GM21529 (cell line): ENCODE measurements around the gene KIF6.

Experiments
- ATAC-seq: cut with Tn5 transposase; IDR thresholded peaks from one replicate; pipeline ENCODE4 v1.9.1; 2021; ENCODE audit not compliant: unreplicated experiment

The KIF6 gene

DNA sequence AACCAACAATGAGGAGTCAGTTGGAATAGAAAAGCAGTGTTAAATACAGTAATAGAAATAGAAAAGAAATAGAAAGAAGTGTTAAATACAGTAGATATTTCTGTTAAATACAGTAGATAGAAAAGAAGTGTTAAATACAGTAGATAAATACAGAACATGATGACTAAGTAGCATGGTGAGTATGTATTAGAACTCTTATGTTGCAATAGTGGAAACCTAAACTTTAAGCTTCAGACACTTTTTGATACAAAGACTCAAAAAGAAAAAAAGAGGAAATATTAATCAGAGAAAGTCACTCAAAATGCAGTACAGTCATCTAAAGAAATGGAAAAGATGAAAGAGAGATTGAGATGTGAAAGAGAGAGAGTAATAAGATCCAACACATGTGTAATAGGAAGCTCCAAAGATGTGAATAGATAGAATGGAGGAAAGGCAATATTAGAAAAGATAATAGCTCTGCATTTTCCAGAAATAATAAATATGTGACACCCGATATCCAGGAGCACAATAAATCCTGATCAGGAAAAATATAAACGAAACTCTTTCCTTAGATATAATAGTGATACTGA, 271.2 kb downstream of the KIF6 start:
- no peak for ATAC-seq

DNA sequence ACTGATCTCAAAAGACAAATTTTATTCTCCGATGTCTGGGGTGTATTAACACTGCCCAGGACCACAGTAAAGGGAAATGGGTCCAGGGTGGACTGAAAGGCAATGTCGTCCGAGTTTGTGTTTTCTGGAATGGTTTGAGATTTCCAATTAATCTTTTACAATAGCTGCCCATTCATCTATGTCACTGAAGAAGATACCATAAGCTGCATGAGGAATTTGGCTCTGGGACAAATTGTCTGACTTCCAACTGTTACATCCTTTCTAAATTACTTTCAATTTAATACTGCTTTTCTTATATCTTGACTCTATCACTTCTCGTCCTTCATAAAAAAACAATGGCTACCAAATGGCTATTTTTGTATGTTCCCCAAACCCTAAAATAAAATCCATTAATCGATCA, 272.0 kb downstream of the KIF6 start:
- no peak for ATAC-seq

- no peak for ATAC-seq
Measured at GRCh38 chr6:39452306-39453145, 272.7 kb downstream of the KIF6 start.

DNA sequence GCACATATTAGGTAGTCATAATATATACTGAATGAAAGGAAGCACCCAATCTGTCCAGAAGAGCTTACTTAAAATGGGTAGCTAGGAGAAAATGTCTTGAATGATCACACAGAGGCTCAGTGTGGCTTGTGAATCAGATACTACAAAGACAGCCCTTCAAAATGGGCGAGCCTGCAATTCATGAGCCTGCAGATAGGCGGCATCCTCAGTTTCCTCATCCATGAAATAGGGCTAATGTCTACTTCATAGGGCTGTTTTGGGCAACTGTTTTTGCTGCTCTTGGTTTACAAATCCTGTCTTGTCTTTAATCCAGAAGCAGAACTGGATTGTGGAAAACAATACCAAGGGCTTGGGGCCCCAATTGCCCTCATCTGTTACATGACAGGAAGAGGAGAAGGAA, 273.4 kb downstream of the KIF6 start:
- no peak for ATAC-seq

DNA sequence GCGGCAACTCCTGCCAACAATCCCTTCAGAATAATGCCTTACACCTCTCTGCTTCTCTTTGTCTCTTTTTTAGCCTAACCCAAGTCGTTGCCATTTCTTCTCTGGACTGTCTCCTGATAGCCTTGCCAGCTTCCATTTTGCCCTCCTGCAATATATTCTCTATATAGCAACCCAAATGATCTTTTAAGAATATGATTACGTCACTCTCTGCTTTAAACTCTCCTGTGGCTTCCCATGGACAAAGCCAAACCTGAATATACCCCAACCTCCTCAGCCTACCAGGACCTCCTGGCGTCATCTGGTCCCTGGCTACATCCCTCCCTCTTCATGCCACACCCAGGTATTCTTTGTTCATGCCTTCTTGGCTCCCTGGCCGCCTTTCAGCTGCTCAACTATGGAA, 276.2 kb downstream of the KIF6 start:
- no peak for ATAC-seq

- ATAC-seq, result no peak
Measured at GRCh38 chr6:39446909-39447308, 278.3 kb downstream of the KIF6 start.

DNA sequence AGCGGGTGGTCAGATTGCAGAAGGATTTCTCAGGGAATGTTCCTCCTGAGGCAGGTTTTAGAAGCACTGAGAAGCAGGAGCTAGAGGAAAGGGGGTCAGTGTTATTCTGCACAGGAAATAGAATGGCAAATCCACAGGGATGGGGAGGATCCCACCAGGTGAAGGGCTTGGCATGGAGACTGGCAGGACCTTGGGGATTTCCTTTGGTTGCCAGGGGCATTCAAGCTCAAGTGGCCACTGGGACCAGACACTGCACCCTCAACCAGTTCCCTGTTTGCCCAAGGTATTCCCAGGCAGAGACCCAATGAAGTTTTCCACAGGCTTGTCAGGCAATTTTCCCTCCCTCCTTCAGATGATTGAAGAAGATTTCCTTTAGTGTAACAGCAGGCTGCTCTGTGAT, 279.5 kb downstream of the KIF6 start:
- no peak for ATAC-seq

DNA sequence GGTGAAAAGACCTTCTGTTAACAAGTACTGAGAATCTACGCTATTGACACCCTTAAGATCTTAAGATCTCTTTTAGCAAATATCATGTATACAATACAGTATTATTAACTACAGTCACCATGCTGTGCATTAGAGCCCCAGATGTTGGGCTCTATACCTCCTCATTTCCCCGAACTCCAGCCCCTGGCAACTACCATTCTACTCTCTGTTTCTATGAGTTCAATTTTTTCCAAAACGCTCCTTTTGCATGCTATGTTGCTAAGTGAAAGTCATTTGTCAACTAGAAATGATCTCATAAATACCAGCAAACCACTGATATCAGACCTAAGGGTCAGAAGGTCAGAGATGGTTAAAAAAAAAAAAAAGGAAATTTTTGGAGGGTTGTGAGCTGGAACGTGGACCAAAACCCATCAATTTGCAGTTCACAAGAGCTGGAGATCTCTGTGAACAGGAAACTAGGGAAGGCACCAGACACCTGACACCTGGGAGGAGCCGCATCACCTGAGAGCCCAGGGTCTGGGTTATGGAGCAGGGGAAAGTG, 280.7 kb downstream of the KIF6 start:
- ATAC-seq, result no peak

DNA sequence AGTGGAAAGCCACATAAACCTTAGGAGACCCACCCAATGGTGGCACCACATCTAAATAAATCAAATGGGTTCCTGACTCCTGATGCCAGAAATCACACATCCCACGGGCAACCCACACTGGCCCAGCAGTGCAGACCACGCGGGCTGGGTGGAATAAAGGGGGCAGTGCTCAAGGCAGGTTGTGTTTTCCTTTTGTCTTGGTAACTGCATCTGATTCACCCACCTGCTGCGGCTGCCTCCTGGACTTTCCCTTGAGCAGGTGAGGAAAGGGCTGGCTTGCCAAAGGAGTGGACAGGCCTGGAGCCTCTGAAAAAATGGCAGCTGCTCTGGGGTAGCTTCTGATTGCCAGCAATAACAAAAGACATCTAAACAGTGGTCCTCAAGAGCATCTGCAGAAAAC, 283.2 kb downstream of the KIF6 start:
- ATAC-seq, result no peak

- ATAC-seq, result no peak
Measured at GRCh38 chr6:39441301-39441700, 283.9 kb downstream of the KIF6 start.

- no peak for ATAC-seq
Measured at GRCh38 chr6:39440039-39440426, 285.2 kb downstream of the KIF6 start.

DNA sequence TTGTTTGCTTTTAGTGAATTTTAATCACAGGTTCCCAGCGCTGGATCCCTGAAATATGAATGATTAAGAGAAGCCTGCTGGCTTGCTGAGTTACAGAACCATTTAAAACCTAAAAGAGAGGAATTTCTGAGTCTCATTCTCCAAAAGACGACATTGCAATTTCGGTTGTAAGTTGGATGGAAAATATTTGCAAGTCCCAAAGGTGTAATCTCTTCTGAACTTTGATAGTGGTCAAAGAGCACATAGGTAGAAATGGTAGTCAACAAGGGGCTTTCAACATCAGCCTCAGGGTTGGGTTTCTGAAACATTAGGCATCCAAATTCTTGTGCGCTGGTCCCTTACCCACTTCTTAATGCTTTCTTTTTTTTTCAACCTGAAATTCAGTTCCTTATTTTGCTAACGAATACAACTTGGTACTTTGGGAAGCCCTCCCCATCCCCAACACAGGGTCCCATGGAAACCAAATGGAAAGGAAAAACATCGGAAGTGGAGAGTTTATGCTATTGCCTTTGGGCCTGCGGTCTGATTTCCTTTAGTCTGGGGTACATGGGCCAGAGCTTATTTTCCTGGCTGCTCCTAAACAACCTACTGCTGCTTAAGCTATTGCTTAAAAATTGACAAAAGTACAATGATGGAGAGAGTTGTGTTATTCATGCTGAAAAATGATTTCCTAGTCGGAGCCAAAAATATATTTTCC, 285.7 kb downstream of the KIF6 start:
- ATAC-seq, result no peak

DNA sequence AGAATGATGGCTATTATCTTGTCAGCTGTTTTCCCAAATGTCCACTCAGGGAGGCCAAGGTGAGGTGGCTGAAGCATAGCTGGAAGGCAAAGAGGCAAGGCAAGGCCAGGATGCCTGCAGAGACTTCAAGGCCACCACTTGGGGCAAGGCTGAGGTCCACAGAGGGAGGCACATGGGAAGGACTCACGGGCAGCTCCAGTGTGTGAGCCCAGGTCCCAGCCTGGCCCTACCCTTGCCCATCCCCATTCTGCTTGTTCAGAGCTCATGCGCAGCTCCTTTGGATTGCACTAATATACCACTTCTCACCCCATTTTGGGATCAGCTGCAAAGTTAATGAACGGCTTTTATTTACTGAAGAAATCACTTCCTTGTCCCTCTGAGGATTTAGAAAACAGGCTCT, 291.6 kb downstream of the KIF6 start:
- ATAC-seq, result no peak

GRCh38 chr6:39432330-39433025, 292.7 kb downstream of the KIF6 start:
- no peak for ATAC-seq

DNA sequence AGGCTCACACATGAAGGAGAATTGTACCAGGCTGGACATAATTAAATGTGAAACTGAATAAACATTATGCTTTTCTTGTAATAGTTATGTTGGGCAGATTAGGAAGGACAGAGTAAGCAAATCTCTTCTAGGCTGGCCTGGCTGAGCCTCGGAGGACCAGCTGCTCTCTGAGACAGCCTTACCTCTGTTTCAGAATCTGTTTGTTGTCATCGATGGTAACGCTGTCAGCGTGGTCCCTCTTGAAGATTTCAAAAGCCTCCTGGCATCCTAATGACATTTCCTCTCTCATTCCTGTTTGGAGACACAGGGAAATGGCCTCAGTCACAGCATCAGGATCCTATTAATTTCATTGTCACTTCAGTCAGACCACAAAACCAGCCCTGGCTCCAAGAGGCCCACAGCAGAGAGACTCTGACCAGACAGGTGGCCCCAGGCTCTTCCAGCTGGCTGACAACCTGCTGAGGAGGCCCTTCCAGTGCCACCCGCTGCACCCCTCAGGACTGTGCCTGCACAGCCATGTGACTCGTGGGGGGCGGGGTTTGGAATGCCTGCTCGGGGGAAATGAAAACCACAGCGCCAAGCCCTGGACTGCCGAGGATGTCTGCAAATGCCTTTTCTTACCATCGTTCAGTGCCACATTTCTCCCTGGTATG, 294.2 kb downstream of the KIF6 start:
- no peak for ATAC-seq

GRCh38 chr6:39430446-39430845, 294.8 kb downstream of the KIF6 start:
- no peak for ATAC-seq

- ATAC-seq, result no peak
Measured at GRCh38 chr6:39428816-39429215, 296.4 kb downstream of the KIF6 start.

GRCh38 chr6:39428152-39428551, 297.1 kb downstream of the KIF6 start:
- ATAC-seq, result no peak

DNA sequence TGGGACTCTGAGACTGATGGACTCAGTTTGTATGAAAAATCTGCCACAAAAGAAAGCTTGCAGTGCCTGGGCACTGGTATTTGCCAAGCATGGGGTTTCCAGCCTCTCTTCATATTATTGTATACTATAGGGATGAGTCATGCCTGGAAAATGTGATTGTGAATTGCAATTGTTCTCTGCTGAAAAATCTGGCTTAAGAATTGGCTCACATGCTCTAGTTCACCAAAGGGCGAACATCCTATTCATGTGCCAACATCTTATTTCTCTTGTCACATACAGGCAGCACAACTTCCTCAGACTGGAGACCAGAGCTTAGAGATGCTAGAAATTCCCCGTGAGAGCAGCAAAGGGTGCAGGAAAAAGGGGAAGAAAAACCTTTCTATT, 299.1 kb downstream of the KIF6 start:
- no peak for ATAC-seq

DNA sequence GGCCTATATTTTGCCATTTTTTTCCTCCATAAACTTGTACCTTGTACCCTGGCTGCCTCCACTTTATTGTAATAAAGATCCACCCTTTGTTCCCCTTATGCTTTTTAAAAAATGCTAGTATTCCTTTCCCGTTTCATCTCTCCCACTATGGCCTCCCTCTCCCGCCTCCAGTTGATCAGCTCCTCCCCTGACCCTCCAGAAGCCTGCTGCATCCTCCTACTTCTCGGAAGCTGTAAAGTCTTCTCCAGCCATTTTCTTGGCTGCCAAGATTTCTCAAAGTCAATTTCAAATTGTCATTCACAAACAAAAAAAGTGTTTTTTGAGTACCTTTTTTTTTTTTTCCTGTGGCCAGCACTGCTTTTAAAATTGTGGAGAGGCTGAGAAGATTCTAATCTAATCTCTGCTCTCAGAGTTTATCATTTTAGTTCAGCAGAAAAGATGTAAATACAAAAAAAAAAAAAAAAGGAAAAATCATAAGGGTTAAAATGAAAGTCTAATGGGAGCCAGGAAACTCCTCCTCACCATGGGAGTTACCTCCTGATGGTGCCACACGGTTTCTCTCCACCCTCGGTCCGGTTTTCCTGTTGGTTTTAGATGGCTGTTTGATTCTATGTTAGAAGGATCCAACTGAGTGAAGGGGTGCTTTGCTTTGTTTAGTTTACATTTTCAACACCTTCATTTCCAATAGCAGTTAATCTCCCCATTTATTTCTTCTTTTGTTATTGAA, 299.7 kb downstream of the KIF6 start:
- no peak for ATAC-seq
